ENCODE results near the gene TMEM145. TPM values are rescaled to one million over a fixed set of nuclear protein-coding genes. Genes with fewer than 3 reads are reported as not detected.

The TMEM145 gene
- total RNA-seq, 1 donor from 2014 or later: not detected

- Mint-ChIP-seq H3K36me3 (ENCODE audit: low read depth, unreplicated experiment) (peaks cover 17% of the 10 kb centered on the region), H3K4me3 (ENCODE audit: unreplicated experiment) (no peak overlapping the region), H3K27ac (ENCODE audit: unreplicated experiment) (no peak overlapping the region), H3K4me1 (ENCODE audit: low read depth, unreplicated experiment) (peaks cover 38% of the 10 kb centered on the region), H3K9me3 (ENCODE audit: unreplicated experiment) (no peaks in the 10 kb centered on the region), H3K27me3 (ENCODE audit: low read depth, unreplicated experiment) (no peaks in the 10 kb centered on the region)
- Histone ChIP-seq H3K9me3 (ENCODE audit: insufficient read depth, low read depth, low read length) (no peaks in the 10 kb centered on the region), H3K36me3 (ENCODE audit: insufficient read depth, low read length) (peaks cover 6% of the 10 kb centered on the region), H3K4me1 (ENCODE audit: insufficient read depth, low read length) (peaks cover 45% of the 10 kb centered on the region), H3K9ac (ENCODE audit: low read length) (no peak overlapping the region), H2AFZ (ENCODE audit: low read depth, low read length) (no peak overlapping the region), H3K4me2 (ENCODE audit: low read length) (no peak overlapping the region), H3K27me3 (ENCODE audit: insufficient read depth, low read length) (no peaks in the 10 kb centered on the region), H4K20me1 (ENCODE audit: insufficient read depth, low read length) (peaks cover 44% of the 10 kb centered on the region), H3K4me3 (ENCODE audit: insufficient read depth, low read depth, low read length) (no peak overlapping the region), H3K79me2 (ENCODE audit: insufficient read depth, low read length) (peaks cover 92% of the 10 kb centered on the region), H3K27ac (ENCODE audit: low read depth, low read length) (no peak overlapping the region)
- FAIRE-seq (no peak), DNase-seq (ENCODE audit: low read depth) (no peak)
- no peak for TF ChIP-seq CTCF (IDR thresholded peaks at IDR 0.05; ENCODE audit: insufficient read depth, low read depth, low read length)
- TF ChIP-seq EZH2 (IDR thresholded peaks at IDR 0.05; ENCODE audit: insufficient read depth, low read length): no peak
Observed at GRCh38 chr19:42273407-42274064, 39.6 kb upstream of the TMEM145 start.

GRCh38 chr19:42274065-42274682 lies 38.9 kb upstream of the TMEM145 start:
- peaks cover 44% of the 10 kb centered on the region for H3K4me1 Mint-ChIP-seq (ENCODE audit: low read depth, unreplicated experiment)
- H4K20me1 ChIP-seq (ENCODE audit: insufficient read depth, low read length): peaks cover 51% of the 10 kb centered on the region
- H3K27me3 Mint-ChIP-seq (ENCODE audit: low read depth, unreplicated experiment): no peaks in the 10 kb centered on the region
- DNase-seq (ENCODE audit: low read depth) (no peak), FAIRE-seq (no peak)
- H3K4me3 Mint-ChIP-seq (ENCODE audit: unreplicated experiment): no peak overlapping the region
- no peak overlapping the region for H3K27ac Mint-ChIP-seq (ENCODE audit: unreplicated experiment)
- H3K9ac ChIP-seq (ENCODE audit: low read length): peak overlapping the region; percentile 13
- no peaks in the 10 kb centered on the region for H3K27me3 ChIP-seq (ENCODE audit: insufficient read depth, low read length)
- peaks cover 17% of the 10 kb centered on the region for H3K36me3 Mint-ChIP-seq (ENCODE audit: low read depth, unreplicated experiment)
- H3K9me3 Mint-ChIP-seq (ENCODE audit: unreplicated experiment): no peaks in the 10 kb centered on the region
- H3K4me3 ChIP-seq (ENCODE audit: insufficient read depth, low read depth, low read length): no peak overlapping the region
- peaks cover 98% of the 10 kb centered on the region for H3K79me2 ChIP-seq (ENCODE audit: insufficient read depth, low read length)
- TF ChIP-seq CTCF (IDR thresholded peaks at IDR 0.05; ENCODE audit: insufficient read depth, low read depth, low read length) (no peak), EZH2 (IDR thresholded peaks at IDR 0.05; ENCODE audit: insufficient read depth, low read length) (no peak)
- H3K36me3 ChIP-seq (ENCODE audit: insufficient read depth, low read length): peaks cover 6% of the 10 kb centered on the region
- H3K4me2 ChIP-seq (ENCODE audit: low read length): no peak overlapping the region
- H3K27ac ChIP-seq (ENCODE audit: low read depth, low read length): no peak overlapping the region
- no peaks in the 10 kb centered on the region for H3K9me3 ChIP-seq (ENCODE audit: insufficient read depth, low read depth, low read length)
- H2AFZ ChIP-seq (ENCODE audit: low read depth, low read length): no peak overlapping the region
- H3K4me1 ChIP-seq (ENCODE audit: insufficient read depth, low read length): peaks cover 51% of the 10 kb centered on the region

- H3K9me3 ChIP-seq (ENCODE audit: insufficient read depth, low read depth, low read length): no peaks in the 10 kb centered on the region
- Mint-ChIP-seq H3K4me3 (ENCODE audit: unreplicated experiment) (peak overlapping the region; percentile 45), H3K27ac (ENCODE audit: unreplicated experiment) (no peak overlapping the region), H3K4me1 (ENCODE audit: low read depth, unreplicated experiment) (peaks cover 45% of the 10 kb centered on the region), H3K9me3 (ENCODE audit: unreplicated experiment) (no peaks in the 10 kb centered on the region), H3K36me3 (ENCODE audit: low read depth, unreplicated experiment) (peaks cover 17% of the 10 kb centered on the region), H3K27me3 (ENCODE audit: low read depth, unreplicated experiment) (no peaks in the 10 kb centered on the region)
- no peak overlapping the region for H3K4me3 ChIP-seq (ENCODE audit: insufficient read depth, low read depth, low read length)
- peaks cover 6% of the 10 kb centered on the region for H3K36me3 ChIP-seq (ENCODE audit: insufficient read depth, low read length)
- no peak overlapping the region for H3K4me2 ChIP-seq (ENCODE audit: low read length)
- no peak for FAIRE-seq
- no peak overlapping the region for H3K27ac ChIP-seq (ENCODE audit: low read depth, low read length)
- peaks cover 51% of the 10 kb centered on the region for H3K4me1 ChIP-seq (ENCODE audit: insufficient read depth, low read length)
- H4K20me1 ChIP-seq (ENCODE audit: insufficient read depth, low read length): peaks cover 56% of the 10 kb centered on the region
- no peaks in the 10 kb centered on the region for H3K27me3 ChIP-seq (ENCODE audit: insufficient read depth, low read length)
- no peak for TF ChIP-seq EZH2 (IDR thresholded peaks at IDR 0.05; ENCODE audit: insufficient read depth, low read length)
- DNase-seq (ENCODE audit: low read depth): no peak
- peaks cover 96% of the 10 kb centered on the region for H3K79me2 ChIP-seq (ENCODE audit: insufficient read depth, low read length)
- H3K9ac ChIP-seq (ENCODE audit: low read length): peak overlapping the region; percentile 3
- H2AFZ ChIP-seq (ENCODE audit: low read depth, low read length): no peak overlapping the region
Observed at GRCh38 chr19:42275103-42275502, 38.0 kb upstream of the TMEM145 start.
